Panc1 (cell line): ENCODE data around the gene PPP1R18. TPM values are rescaled to one million over a fixed set of nuclear protein-coding genes. Genes with fewer than 3 reads are reported as not detected.

Experiments
- ATAC-seq: fragments of 200-7000 bp; cut with Tn5 transposase; 2 replicates; pipeline ENCODE4 v1.9.1; 2020; ENCODE audit warnings: mild to moderate bottlenecking, moderate library complexity
- BruUV-seq: library from RNA; stranded (reverse); fragments of 400-500 nt; replicated peaks from 2 replicates; lab custom pipeline; 2021; lab: Mats Ljungman, UMichigan
- CTCF ChIA-PET: fragments of 300-600 bp; sonication (Branson Sonifier 250); formaldehyde crosslinking; loops from one replicate; lab custom pipeline; 2022; ENCODE audit warnings: antibody characterized with exemption; lab: Charles Lee
- POLR2A ChIA-PET: fragments of 300-600 bp; sonication (Branson Sonifier 250); formaldehyde crosslinking; loops from one replicate; lab custom pipeline; 2022; ENCODE audit warnings: antibody characterized with exemption; lab: Charles Lee
- DNase-seq: peaks from one replicate; pipeline ENCODE4 v3.0.0-alpha.2; 2010; ENCODE audit warnings: low read depth, low spot score
- H3K27ac ChIP-seq: 2 replicates; pipeline ENCODE4 v1.5.1; 2011; ENCODE audit warnings: mild to moderate bottlenecking, low read length, inconsistent platforms
- H3K27me3 ChIP-seq: fragments of 200-500 bp; sonication (Bioruptor generic); 2 replicates; pipeline ENCODE4 v1.6.0; 2014; ENCODE audit warnings: low read length, inconsistent platforms; ENCODE audit not compliant: control insufficient read depth, insufficient read depth
- H3K36me3 ChIP-seq: fragments of 200-500 bp; sonication (Bioruptor generic); 2 replicates; pipeline ENCODE4 v1.5.1; 2014; ENCODE audit warnings: inconsistent platforms, mild to moderate bottlenecking, low read length, moderate library complexity; ENCODE audit not compliant: control insufficient read depth, insufficient read depth
- H3K4me1 ChIP-seq: 2 replicates; pipeline ENCODE4 v1.5.1; 2011; ENCODE audit warnings: inconsistent platforms, mild to moderate bottlenecking, low read length, moderate library complexity; ENCODE audit not compliant: control insufficient read depth, insufficient read depth
- H3K4me3 ChIP-seq, 2 experiments: 2 replicates each; pipeline ENCODE4 v1.5.1; 2011 to 2012; ENCODE audit warnings: low read depth in 2 of 2, low read length in 2 of 2, mild to moderate bottlenecking in 2 of 2, inconsistent platforms in 1 of 2, moderate library complexity in 1 of 2
- H3K9me3 ChIP-seq: fragments of 200-500 bp; sonication (Bioruptor generic); 2 replicates; pipeline ENCODE4 v1.5.1; 2014; ENCODE audit warnings: low read depth, mild to moderate bottlenecking, inconsistent platforms, low read length, moderate library complexity; ENCODE audit not compliant: control insufficient read depth, insufficient read depth
- CTCF ChIP-seq: fragments of 450-650 bp; IDR thresholded peaks from 2 replicates; pipeline ENCODE4 v1.5.1; 2017; ENCODE audit warnings: mild to moderate bottlenecking
- POLR2AphosphoS5 ChIP-seq: IDR thresholded peaks from 2 replicates; pipeline ENCODE4 v1.6.1; 2012; ENCODE audit warnings: mild to moderate bottlenecking, low read depth, low read length, moderate library complexity
- REST ChIP-seq, 2 experiments: IDR thresholded peaks; 2 replicates each; pipeline ENCODE4 v1.6.1; 2011 to 2012; ENCODE audit warnings: low read depth in 2 of 2, control low read depth in 1 of 2, low read length in 1 of 2, mild to moderate bottlenecking in 1 of 2, moderate library complexity in 1 of 2; ENCODE audit not compliant: insufficient read depth in 1 of 2
- SIN3A ChIP-seq: IDR thresholded peaks from 2 replicates; pipeline ENCODE4 v1.6.1; 2012; ENCODE audit warnings: low read depth, mild to moderate bottlenecking, low read length, moderate library complexity, borderline replicate concordance; ENCODE audit not compliant: insufficient read depth
- TCF7L2 ChIP-seq: IDR thresholded peaks from 2 replicates; pipeline ENCODE4 v1.6.1; 2011; ENCODE audit warnings: mild to moderate bottlenecking, low read depth, low read length, inconsistent platforms
- in situ Hi-C: cut with HindIII; loops from 2 replicates; pipeline ENCODE4 v1.10.0; 2016; ENCODE audit warnings: low sequenced_read_pairs, low pct_unique_long_range_greater_than_20kb
- intact Hi-C: fragments of 100-400 bp; cut with micrococcal nuclease; formaldehyde crosslinking; loops from one replicate; pipeline ENCODE4 v1.10.0; 2022; ENCODE audit not compliant: unreplicated experiment
- total RNA-seq: library from RNA; stranded (reverse); gene quantifications from one replicate; pipeline ENCODE4 v1.2.1, GENCODE V29; 2021; ENCODE audit not compliant: unreplicated experiment

Gene PPP1R18
- total RNA-seq, 1 experiment from 2014 or later: 55.3 TPM

GRCh38 chr6:30721198-30722024 lies 35.0 kb upstream of the PPP1R18 start:
- TF ChIP-seq SIN3A (no peak; the same call in 1 of the 2 replicates), TCF7L2 (peak; percentile 87), CTCF (peak; percentile 63; the same call in 1 of the 2 replicates), POLR2AphosphoS5 (peak; percentile 88), REST (IDR thresholded peaks at IDR 0.05; ENCODE audit: insufficient read depth in 1 of 2, low read depth in 2 of 2, low read length in 1 of 2) (0 out of 4 replicates have a peak, but pooled peaks have one; percentile 26 to 43)
- ATAC-seq: peak; percentile 25
- in situ Hi-C loops: no loop called here
- Histone ChIP-seq H3K36me3 (peaks cover 32% of the 10 kb centered on the region), H3K4me3 (peak overlapping the region; percentile 88 to 100), H3K4me1 (peaks cover 38% of the 10 kb centered on the region), H3K9me3 (no peaks in the 10 kb centered on the region), H3K27ac (peak overlapping the region; percentile 100), H3K27me3 (no peaks in the 10 kb centered on the region)
- POLR2A ChIA-PET: interaction anchor here (0.7 to 0.8 kb wide), 4 partner anchors 18 to 122 kb away, joined by 3 to 8 read pairs (median 4); partner anchors contain the start of gene DHX16
- BruUV-seq: no TSS peak
- intact Hi-C loops: loop anchor here (1.0 kb wide), 1 partner anchor 40 kb away; no protein-coding TSS in a partner anchor
- CTCF ChIA-PET: interaction anchor here (0.6 to 1.6 kb wide), 3 partner anchors 42 to 210 kb away, joined by 3 to 10 read pairs (median 3); no protein-coding TSS in a partner anchor
- DNase-seq: no peak

GRCh38 chr6:30720738-30721197 lies 34.3 kb upstream of the PPP1R18 start:
- no peak for ATAC-seq
- Histone ChIP-seq H3K9me3 (no peaks in the 10 kb centered on the region), H3K36me3 (peaks cover 32% of the 10 kb centered on the region), H3K4me3 (peak overlapping the region; percentile 88 to 100), H3K27me3 (no peaks in the 10 kb centered on the region), H3K4me1 (peaks cover 39% of the 10 kb centered on the region), H3K27ac (peak overlapping the region; percentile 100)
- CTCF ChIA-PET: interaction anchor here (0.6 to 1.0 kb wide), 2 partner anchors 42 to 209 kb away, joined by 3 read pairs; no protein-coding TSS in a partner anchor
- in situ Hi-C loops (no loop called here), intact Hi-C loops (no loop called here)
- TSS peak; percentile 63 for BruUV-seq
- TF ChIP-seq SIN3A (no peak), TCF7L2 (no peak), CTCF (no peak), POLR2AphosphoS5 (no peak)
- no peak for DNase-seq
- POLR2A ChIA-PET: interaction anchor here (0.6 to 0.7 kb wide), 5 partner anchors 29 to 394 kb away, joined by 3 to 4 read pairs (median 3); no protein-coding TSS in a partner anchor
